Esophagus muscularis mucosa (tissue), 4 donors: ENCODE data around the gene MNT. TPM values are rescaled to one million over a fixed set of nuclear protein-coding genes. Genes with fewer than 3 reads are reported as not detected.
"Not testable (repeated sequence)": the region's sequence is repeated elsewhere in the genome, so short reads cannot be mapped to it uniquely, and the experiment has no call there.

ENCODE experiments used
- DNase-seq: peaks from one replicate; pipeline ENCODE4 v3.0.0-alpha.2; 2017; ENCODE audit errors: extremely low spot score
- H3K27ac ChIP-seq, 4 donors: fragments of 200-600 bp; sonication (generic); replicated peaks in 1 of 4; 1 replicate in 3 of 4; 2 replicates in 1 of 4; pipeline ENCODE4 v1.5.1; 2016 to 2019; ENCODE audit warnings: mild to moderate bottlenecking in 1 of 4
- H3K27me3 ChIP-seq, 4 donors: fragments of 200-600 bp; sonication (generic); one replicate each; pipeline versions ENCODE4 v1.5.1 to v1.6.0; 2016 to 2019
- H3K36me3 ChIP-seq, 4 donors: fragments of 200-600 bp; sonication (generic); one replicate each; pipeline ENCODE4 v1.5.1; 2016 to 2019
- H3K4me1 ChIP-seq, 4 donors: fragments of 200-600 bp; sonication (generic); one replicate each; pipeline ENCODE4 v1.5.1; 2016 to 2019
- H3K4me3 ChIP-seq, 4 donors: fragments of 200-600 bp; sonication (generic); 1 replicate in 2 of 4; 2 replicates in 2 of 4; pipeline ENCODE4 v1.5.1; 2016 to 2019; ENCODE audit warnings: mild to moderate bottlenecking in 4 of 4, moderate library complexity in 1 of 4
- H3K9me3 ChIP-seq, 4 donors: fragments of 200-600 bp; sonication (generic); 1 replicate in 3 of 4; 2 replicates in 1 of 4; pipeline ENCODE4 v1.5.1; 2016 to 2019
- EP300 ChIP-seq: sonication (generic); formaldehyde crosslinking; IDR thresholded peaks from one replicate; pipeline ENCODE4 v1.6.1; 2017; ENCODE audit warnings: antibody characterized with exemption
- POLR2A ChIP-seq: fragments of 450-650 bp; IDR thresholded peaks from one replicate; pipeline ENCODE4 v1.6.1; 2017; ENCODE audit warnings: antibody characterized with exemption, moderate library complexity, mild to moderate bottlenecking, low read depth
- POLR2AphosphoS5 ChIP-seq, 2 donors: sonication (generic); formaldehyde crosslinking; IDR thresholded peaks; one replicate each; pipeline ENCODE4 v1.6.1; 2017; ENCODE audit warnings: antibody characterized with exemption in 2 of 2
- WGBS: methylation state at CpG from one replicate; pipeline ENCODE4 v1.1.5; 2018; 5-methylcytosine and 5-hydroxymethylcytosine counted together
- intact Hi-C: fragments of 100-400 bp; cut with DNase I; formaldehyde crosslinking; loops from one replicate; pipeline ENCODE4 v1.15.1; 2023
- total RNA-seq, 4 donors: library from RNA; depleted of rRNA; stranded (reverse); fragments of >200 nt; gene quantifications; one replicate each; pipeline versions ENCODE4 v1.1.0 to v1.2.1, GENCODE V29; 2016
- TF ChIP-seq, protein P1 (sequence below), 3 experiments: fragments of 200-600 bp in 2 of 3; fragments of 450-650 bp in 1 of 3; sonication (generic) in 2 of 3; IDR thresholded peaks; one replicate each; pipeline ENCODE4 v1.5.1; 2017 to 2019; ENCODE audit warnings: antibody characterized with exemption in 3 of 3, mild to moderate bottlenecking in 2 of 3, moderate library complexity in 1 of 3

The MNT gene, protein sequence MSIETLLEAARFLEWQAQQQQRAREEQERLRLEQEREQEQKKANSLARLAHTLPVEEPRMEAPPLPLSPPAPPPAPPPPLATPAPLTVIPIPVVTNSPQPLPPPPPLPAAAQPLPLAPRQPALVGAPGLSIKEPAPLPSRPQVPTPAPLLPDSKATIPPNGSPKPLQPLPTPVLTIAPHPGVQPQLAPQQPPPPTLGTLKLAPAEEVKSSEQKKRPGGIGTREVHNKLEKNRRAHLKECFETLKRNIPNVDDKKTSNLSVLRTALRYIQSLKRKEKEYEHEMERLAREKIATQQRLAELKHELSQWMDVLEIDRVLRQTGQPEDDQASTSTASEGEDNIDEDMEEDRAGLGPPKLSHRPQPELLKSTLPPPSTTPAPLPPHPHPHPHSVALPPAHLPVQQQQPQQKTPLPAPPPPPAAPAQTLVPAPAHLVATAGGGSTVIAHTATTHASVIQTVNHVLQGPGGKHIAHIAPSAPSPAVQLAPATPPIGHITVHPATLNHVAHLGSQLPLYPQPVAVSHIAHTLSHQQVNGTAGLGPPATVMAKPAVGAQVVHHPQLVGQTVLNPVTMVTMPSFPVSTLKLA
- 10 to 100 TPM; 10.8 to 17.4 (median 13.8) TPM for total RNA-seq

- Histone ChIP-seq H3K27me3 (no peaks in the 10 kb centered on the region), H3K27ac (peak within 1 kb of the TSS; percentile 98 to 100 (median 100)), H3K36me3 (no peaks in the 10 kb centered on the region), H3K4me1 (peaks cover 63 to 76% (median 71%) of the 10 kb centered on the region in 4 donors), H3K9me3 (no peaks in the 10 kb centered on the region), H3K4me3 (peak within 1 kb of the TSS; percentile 75 to 100 (median 96))
- TF ChIP-seq EP300, result no peak
- TF ChIP-seq POLR2A, result peak; percentile 70
- TF ChIP-seq, protein P1, sequence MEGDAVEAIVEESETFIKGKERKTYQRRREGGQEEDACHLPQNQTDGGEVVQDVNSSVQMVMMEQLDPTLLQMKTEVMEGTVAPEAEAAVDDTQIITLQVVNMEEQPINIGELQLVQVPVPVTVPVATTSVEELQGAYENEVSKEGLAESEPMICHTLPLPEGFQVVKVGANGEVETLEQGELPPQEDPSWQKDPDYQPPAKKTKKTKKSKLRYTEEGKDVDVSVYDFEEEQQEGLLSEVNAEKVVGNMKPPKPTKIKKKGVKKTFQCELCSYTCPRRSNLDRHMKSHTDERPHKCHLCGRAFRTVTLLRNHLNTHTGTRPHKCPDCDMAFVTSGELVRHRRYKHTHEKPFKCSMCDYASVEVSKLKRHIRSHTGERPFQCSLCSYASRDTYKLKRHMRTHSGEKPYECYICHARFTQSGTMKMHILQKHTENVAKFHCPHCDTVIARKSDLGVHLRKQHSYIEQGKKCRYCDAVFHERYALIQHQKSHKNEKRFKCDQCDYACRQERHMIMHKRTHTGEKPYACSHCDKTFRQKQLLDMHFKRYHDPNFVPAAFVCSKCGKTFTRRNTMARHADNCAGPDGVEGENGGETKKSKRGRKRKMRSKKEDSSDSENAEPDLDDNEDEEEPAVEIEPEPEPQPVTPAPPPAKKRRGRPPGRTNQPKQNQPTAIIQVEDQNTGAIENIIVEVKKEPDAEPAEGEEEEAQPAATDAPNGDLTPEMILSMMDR (IDR thresholded peaks at IDR 0.05), result peak in 1 of 3 experiments; percentile 37
- TF ChIP-seq POLR2AphosphoS5 (IDR thresholded peaks at IDR 0.05), result peak in 1 of 2 donors; percentile 93
- peak; percentile 98 for DNase-seq
- WGBS, result 1% methylated on average over 10 of the region's 51 CpGs
- intact Hi-C loops, result no loop called here
Observed at GRCh38 chr17:2400877-2401425, at the start of gene MNT. TSS of gene MNT (minus strand) at chr17:2401060. CDS start at chr17:2400712, 348 bp downstream.

DNA sequence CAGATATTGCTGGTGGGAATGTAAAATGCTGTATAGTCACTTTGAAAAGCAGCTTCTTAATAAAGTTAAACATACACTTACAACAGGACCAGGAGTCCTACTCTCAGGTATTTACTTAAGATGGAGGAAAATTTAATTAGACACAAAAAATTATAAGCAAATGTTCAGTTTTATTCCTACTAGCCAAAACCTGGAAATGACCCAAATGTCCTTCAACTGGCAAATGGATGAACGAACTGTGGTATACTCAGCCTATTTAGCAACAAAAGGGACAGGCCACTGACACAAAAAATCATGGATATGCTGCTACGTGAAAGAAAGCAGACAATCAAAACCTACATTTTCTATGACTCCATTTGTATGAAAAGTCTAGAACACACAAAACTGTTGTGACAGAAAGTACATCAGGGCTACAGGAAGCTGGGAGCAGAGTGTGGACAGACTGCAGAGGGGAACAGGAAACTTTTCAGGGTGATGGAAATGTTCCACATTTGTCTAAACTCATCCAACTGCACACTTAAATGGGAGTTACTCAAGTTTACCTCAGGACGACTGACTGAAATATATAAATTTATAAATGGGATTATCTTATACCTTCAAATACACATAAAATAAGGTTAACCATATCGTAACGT, 49.3 kb upstream of the MNT start:
- intact Hi-C loops, result no loop called here
- Histone ChIP-seq H3K4me3 (no peak overlapping the region), H3K4me1 (no peaks in the 10 kb centered on the region), H3K27ac (no peak overlapping the region), H3K36me3 (peaks cover 0 to 11% (median 4%) of the 10 kb centered on the region in 4 donors), H3K9me3 (no peaks in the 10 kb centered on the region), H3K27me3 (no peaks in the 10 kb centered on the region)
- no peak for DNase-seq
- 67% methylated on average over 5 of the region's 5 CpGs for WGBS
- TF ChIP-seq POLR2A (no peak), EP300 (no peak), POLR2AphosphoS5 (IDR thresholded peaks at IDR 0.05) (no peak)
- TF ChIP-seq, protein P1 (IDR thresholded peaks at IDR 0.05), result no peak

- no peak for DNase-seq
- intact Hi-C loops, result no loop called here
- Histone ChIP-seq H3K27me3 (no peaks in the 10 kb centered on the region), H3K36me3 (peaks cover 0 to 10% (median 4%) of the 10 kb centered on the region in 4 donors), H3K4me1 (no peaks in the 10 kb centered on the region), H3K9me3 (no peaks in the 10 kb centered on the region), H3K4me3 (no peak overlapping the region), H3K27ac (no peak overlapping the region)
- TF ChIP-seq, protein P1 (IDR thresholded peaks at IDR 0.05), result no peak
- TF ChIP-seq POLR2A (no peak), EP300 (no peak), POLR2AphosphoS5 (IDR thresholded peaks at IDR 0.05) (no peak)
- WGBS, result 72% methylated on average over 2 of the region's 2 CpGs
Observed at GRCh38 chr17:2449486-2449885, 48.6 kb upstream of the MNT start.

GRCh38 chr17:2447479-2447878, 46.6 kb upstream of the MNT start:
- H3K4me3 ChIP-seq, H3K36me3 ChIP-seq, DNase-seq, H3K27me3 ChIP-seq, H3K4me1 ChIP-seq, intact Hi-C loops, H3K27ac ChIP-seq, H3K9me3 ChIP-seq: not testable (repeated sequence)
- no CpG with 5 or more reads among the region's 29 CpGs for WGBS

- no peak overlapping the region for H3K4me3 ChIP-seq
- intact Hi-C loops, result no loop called here
- DNase-seq, result no peak
- peaks cover 0 to 7% (median 6%) of the 10 kb centered on the region in 4 donors for H3K36me3 ChIP-seq
- no peak overlapping the region for H3K27ac ChIP-seq
- 96% methylated on average over 1 of the region's 1 CpG for WGBS
- TF ChIP-seq EP300 (no peak), POLR2A (no peak), POLR2AphosphoS5 (IDR thresholded peaks at IDR 0.05) (no peak)
- TF ChIP-seq, protein P1 (IDR thresholded peaks at IDR 0.05), result no peak
- no peaks in the 10 kb centered on the region for H3K9me3 ChIP-seq
- no peaks in the 10 kb centered on the region for H3K4me1 ChIP-seq
- no peaks in the 10 kb centered on the region for H3K27me3 ChIP-seq
Observed at GRCh38 chr17:2445638-2446037, 44.8 kb upstream of the MNT start.
